NCI-H748 (cell line): ENCODE results near the gene CHMP3.

Experiments
- DNase-seq: peaks from one replicate; lab custom pipeline; 2025; ENCODE audit not compliant: unreplicated experiment; lab: John Stamatoyannopoulos, UW

CHMP3 gene

DNA sequence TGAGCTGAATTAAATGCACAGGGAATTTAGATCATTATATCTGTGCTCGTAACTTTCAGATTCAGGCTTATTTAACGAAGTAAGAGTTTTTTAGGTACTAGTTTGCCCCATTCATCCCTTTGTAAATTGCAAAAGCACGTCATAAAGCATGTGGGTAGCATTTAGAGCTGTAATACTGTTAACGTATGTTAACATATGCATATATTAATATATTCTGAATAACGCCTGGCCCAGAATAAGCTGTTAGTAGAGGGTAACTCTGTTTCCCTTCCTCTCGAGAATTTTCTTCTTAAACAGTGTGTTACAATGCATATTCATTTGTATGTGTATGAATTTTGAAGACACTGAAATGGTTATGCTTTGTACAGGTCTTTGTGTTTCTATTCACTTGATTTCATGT, 91.6 kb downstream of the CHMP3 start:
- DNase-seq: no peak

GRCh38 chr2:86470890-86471289, 92.4 kb downstream of the CHMP3 start:
- no peak for DNase-seq

DNA sequence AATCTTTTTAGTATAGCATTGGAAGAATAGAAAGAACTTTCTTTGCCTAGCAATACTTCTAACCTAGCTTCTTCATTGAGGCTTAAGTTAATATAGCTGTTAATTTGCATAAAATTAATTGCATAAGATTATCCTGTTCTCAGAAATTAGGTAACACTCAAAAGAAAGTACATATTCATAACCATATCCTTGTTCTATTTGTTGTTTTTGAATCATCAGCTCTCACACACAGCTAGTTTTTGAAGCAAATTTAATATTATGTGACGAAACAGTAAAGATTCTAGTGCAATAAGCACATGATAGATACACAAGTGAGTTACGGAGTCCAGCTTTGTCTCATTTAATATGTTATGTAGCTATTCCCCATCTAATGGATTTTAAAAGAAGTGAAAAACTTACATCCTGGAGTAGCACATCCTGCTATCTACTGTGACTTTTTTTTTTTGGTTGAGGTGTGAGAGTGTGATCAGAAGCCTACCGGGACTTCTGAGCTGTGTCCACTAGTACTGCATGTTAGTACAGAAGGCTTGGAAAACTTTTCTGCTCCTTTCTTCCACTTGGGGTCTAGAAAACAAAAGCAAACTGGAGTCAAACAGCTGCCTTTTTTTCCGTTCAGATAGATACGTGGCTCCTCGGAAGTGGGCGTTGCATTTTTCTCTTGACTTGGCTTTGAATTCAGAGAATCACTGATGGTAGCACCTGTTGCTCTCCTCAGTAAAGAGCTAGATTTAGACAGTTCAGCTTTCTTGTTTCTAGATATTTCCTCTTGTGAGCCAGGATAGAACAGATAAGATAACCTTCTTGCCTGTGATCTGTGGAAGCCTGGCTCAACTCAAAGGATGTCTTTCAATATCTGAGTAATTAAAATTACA, 94.8 kb downstream of the CHMP3 start:
- DNase-seq: no peak

GRCh38 chr2:86466306-86466705, 96.9 kb downstream of the CHMP3 start:
- DNase-seq: no peak

DNA sequence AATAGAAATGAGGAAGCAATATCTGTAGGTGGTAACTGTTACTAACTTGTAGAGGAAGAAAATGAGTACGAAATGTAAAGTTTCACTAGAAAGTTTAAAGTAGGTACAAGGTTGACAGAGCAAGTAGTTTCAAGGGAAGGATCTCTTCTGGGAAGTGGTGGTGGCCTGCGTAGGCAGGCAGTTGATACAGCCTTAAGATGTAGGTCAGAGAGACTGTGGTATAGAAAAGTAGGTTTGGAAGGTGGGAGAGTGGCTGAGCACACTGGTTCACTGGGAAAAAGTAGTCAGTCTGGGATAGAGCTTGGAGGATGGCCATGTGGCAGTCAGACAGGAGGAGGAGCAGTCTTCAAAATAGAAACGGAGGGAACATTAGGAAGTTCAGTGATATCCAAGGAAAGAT, 98.6 kb downstream of the CHMP3 start:
- DNase-seq: no peak

GRCh38 chr2:86461042-86461743, 102.0 kb downstream of the CHMP3 start:
- no peak for DNase-seq

GRCh38 chr2:86455181-86455580, 108.1 kb downstream of the CHMP3 start:
- DNase-seq: no peak

GRCh38 chr2:86454238-86454637, 109.0 kb downstream of the CHMP3 start:
- no peak for DNase-seq

DNA sequence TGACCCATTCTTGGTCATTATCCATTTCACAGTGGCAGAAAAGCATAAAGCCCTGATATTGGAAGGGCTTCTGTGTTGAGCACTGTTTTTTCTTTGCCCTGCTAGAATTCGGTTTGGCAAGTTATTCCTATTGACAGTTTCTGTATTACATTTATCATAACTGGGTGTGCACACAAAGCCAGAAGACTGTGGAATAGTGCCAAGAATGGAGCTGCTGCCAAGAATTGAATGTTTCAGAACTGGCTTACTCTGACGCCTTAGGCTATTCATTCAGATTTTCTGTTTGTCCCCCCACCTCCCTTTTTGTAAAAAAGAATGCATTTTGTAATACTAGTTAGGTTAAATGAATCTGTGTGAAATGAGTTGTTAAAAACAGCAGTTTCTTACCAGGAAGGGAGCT, 109.4 kb downstream of the CHMP3 start:
- no peak for DNase-seq
